Skin of body (tissue), 2 donors: ENCODE results near the gene AIG1. TPM values are rescaled to one million over a fixed set of nuclear protein-coding genes. Genes with fewer than 3 reads are reported as not detected.

Experiments used
- DNase-seq: peaks from one replicate; lab custom pipeline; 2025; lab: John Stamatoyannopoulos, UW
- total RNA-seq: library from RNA; depleted of rRNA; stranded (reverse); fragments of >200 nt; gene quantifications from one replicate; pipeline ENCODE4 v1.2.3, GENCODE V29; 2014

Gene AIG1
- total RNA-seq, 1 donor from 2014 or later, result 22.8 TPM

DNA sequence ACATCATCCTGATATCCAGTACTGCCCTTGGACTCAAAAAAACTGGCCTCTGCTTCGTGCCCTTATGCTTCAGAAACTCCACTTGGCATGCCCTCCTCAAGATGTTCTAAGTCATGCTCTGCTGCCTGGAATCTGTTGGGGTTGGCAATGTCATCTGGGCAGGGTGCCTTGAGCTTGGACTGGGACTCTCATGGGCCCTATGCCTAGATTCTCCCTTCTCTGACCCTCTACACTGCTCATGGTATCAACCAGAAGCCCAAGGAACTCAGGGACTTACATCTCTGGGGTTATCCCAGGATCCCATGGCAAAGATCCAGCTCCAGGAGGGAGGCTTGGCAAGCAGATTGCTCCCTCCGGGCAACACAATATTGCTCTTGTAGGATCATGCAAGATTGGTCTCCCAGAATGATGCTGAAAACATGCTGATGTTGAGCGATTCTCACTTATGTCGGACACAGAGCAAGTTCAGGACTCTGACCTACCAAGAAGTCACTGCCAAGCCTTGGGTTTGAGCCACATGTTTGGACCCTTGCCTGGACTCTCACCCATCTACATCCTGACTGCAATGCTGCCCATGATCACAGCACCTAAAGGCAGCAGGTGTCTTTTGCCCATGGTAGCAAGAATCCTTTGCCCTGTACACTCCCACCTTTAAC lies 301.0 kb downstream of the AIG1 start:
- DNase-seq, result no peak

DNA sequence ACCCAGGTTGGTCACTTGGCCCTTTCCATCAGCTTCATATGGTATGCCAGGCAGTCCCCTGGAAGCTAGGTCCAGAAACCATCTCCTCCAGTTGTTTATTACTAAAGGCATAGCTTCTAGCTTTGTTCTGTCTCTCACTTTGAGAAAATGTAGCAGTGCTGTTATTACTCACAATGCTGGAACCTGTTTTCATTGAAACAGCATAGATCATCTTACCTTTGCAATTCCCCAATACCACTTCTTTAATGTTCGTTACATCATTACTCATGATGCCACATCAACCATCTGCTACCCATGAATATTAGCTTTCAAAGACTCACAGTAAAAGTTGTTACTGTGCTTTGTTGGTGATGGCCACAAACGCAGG lies 301.5 kb downstream of the AIG1 start:
- DNase-seq, result no peak

DNA sequence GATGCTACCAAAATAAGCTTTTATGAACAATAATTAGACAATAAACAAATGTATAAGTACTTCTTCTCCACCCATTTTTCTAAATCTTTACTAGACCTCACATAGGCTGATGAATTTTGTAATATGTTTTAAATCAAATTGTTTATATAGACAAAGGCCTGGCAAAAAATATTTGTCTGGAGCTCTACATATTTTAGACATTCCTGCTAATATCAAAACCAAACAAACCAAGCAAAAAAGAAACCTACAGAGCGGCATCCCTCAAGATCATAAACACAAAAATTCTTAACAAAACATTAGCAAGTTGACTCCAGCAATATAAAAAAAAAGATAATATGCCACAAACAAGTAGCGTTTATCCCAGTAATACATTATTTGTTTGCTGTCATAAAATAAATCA lies 302.6 kb downstream of the AIG1 start:
- no peak for DNase-seq

DNA sequence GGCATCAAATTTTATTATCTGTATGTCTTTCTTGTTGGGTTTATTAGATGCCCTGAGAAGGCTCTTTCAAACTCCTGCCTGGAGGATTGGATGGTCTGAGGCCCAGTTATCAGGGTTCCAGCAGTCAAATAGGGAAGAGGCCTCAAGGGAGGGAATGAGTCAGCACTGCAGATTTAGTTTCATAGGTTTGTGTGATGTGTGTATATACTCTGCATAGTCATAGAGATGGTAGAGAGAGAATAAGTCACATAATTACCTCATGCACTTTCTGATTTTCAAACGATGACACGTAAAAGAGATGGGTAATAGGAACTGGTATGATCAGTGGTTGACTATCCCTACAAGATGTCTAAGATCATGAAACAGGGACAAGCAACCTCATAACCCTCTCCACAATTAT lies 307.7 kb downstream of the AIG1 start:
- DNase-seq, result no peak

DNA sequence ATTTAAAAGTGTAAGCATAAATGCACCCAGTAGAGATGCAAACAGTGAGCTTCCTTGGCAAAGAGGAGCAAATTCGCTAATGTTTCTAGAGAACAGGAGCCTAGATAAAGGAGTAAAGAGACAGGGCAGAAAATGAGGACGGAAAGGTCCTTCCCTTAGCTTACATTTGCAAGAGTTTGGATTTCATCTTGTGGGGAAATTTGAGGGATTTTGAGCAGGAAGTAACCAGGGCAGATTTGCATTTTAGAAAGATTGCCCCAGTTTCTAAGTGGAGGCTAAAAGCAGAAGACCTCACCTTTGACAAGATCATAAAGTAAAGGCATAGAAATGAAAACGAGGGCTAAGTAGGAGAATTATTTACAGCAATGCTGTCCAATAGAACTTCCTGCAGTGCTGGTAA lies 309.3 kb downstream of the AIG1 start:
- DNase-seq, result no peak

DNA sequence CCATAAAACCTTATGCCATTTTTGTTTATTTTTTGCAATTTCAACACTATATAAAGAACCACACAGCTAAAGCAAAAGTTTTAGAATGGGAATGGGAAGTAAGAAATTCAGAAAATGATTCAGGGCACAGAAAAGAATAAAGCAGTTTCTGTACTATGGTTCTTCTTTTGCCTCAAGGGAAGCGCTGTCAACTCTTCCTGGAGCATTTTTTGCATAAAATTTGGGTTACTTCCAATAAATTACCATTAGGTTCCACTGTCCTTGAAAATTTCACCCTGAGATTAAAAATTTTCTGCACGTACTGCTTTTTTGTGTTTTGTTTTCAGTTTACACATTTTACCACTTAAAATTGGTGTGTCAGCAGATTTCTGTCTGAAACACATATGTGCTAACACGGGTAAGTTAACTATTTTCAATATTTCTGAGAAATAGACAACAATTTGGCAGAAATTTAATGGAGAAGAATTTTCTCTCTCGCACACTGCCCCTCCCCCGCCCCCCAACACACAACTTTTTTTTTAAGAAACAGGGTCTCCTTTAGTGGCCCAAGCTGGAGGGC lies 310.2 kb downstream of the AIG1 start:
- no peak for DNase-seq

DNA sequence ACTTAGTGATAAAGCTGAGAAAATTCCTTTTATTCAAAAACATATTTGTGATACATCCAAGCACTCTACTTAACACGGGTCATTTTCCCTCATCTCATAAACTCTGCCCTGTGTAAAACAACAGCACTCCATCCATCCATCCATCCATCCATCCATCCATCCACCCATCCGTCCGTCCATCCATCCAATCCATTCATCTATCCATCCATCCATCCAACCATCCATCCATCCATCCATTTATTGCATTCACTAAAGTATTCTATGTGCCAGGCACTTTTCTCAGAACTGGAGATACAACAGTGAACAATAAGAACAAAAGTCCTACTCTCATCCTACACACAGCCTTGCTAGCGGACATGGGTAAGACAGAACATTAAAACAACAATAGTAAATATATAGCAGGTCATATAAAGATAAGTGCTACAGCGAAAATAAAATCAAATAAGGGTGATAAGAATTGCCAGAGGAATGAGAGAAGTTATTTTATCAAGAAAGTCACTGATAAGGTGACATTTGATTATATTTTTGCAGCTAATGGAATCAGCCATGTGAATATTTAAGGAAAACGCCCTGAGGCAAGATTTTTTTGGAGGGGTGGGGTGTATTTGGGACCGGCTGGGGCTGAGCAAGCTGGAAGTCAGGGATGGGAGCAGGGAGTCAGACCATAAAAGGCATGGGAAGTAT lies 311.7 kb downstream of the AIG1 start:
- no peak for DNase-seq

DNA sequence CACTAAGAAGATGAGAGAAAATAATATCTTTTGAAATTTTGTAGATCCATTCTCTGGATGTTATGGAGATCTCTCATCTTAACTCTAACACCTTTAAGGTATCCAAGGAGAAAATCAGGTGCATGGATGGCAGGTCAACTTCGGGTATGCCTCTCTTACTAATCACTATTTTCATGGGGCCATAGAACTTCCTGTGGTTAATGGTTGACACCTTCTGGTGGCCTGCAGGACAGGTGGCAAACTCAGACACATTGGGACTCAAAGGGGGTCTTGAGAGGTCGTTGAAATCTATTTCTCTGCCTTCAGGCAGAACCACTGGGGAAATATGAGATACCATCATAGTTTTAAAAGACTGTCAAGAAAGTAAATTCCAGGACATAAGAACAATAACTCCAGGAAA lies 313.3 kb downstream of the AIG1 start:
- DNase-seq, result no peak

DNA sequence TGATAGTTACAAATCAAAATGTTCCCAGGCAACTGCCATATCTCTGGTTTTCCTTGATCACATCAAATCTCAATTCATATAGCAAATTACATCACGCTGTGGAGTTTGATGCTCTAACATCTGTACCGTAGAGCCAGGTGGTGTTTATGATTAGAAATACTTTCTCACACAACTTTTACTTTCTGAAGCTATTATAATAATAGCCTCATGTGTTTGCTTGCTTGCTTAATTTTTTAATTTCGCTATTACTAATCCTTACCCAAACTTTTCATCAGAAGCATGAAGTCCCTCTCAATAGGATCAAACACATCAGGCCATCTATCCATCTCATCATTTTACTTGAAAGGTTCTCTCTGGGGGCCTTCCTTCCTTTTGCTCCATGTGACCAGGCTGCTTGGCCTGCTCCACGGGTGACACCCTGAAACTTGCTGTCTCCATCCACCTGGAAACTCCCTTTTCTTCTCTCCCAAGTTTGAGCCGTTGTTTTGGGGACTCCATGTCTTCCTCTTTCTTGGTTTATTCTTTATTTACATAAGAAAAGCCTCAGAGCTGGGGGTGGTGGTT lies 314.4 kb downstream of the AIG1 start:
- DNase-seq, result no peak

DNA sequence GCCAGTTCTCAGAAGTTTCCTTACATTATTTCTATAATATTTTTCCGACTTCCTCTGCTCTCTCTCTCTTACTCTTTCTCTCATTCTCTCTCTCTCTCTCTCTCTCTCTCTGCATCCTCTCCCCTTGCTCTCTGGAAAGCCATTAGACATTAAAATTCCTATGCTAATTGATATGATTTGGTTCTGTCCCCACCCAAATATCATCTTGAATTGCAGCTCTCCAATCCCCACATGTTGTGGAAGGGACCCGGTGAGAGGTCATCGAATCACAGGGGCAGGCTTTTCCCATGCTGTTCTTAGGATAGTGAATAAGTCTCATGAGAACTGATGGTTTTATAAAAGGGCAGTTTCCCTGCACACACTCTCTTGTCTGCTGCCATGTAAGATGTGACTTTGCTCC lies 315.7 kb downstream of the AIG1 start:
- no peak for DNase-seq

DNA sequence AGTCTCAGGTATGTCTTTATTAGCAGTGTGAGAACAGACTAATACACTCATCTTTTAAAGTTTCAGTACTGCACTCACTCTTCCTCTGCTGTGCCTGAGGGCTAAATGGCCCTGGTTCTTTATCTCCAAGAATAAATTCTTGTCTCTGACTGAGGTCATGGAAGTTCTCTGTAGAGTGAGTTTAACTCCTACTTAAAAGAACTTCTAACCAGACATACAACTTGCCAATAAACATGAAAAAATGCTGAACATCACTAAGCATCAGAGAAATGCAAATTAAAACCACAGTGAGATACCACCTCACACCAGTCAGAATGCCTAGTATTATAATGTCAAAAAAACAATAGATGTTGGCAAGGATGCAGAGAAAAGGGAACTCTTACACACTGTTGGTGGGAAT lies 316.2 kb downstream of the AIG1 start:
- no peak for DNase-seq

DNA sequence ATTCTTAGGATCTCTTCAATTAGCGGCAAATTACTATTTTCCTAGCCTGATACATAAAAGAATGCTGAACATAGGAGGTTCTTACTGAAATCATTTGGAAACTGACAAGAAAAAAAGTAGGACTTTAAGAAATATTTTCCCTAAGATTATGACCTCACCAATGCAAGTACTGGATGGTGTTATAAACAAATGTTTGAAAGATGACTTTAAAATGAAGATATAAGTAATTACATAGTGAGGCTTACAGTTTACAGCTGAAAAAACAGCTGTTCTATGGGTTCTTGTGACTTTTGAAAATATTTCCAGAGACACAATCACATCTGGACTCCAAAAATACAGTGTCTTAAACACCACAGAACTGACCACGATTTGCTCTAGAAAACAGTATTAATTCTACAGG lies 324.9 kb downstream of the AIG1 start:
- no peak for DNase-seq

DNA sequence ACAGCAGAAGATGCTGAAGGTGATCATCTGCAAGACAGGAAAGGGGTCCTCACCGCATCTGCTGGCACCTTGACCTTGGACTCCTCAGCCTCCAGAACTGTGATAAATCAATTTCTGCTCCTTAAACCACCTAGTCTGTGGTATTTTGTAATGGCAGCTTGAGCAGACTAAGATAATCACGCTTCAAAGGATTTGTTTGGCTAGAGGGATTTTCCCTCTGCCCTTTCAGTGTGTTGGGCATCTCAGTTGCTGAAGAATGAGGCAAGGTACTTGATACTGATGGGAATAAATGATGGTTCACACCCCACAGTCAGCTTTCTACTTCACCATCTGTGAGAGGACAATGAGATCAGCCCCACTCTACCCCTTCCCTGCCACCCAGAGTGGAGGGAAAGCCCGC lies 329.6 kb downstream of the AIG1 start:
- DNase-seq, result no peak

Other genes starting within 250 kb of the AIG1 start
- 18.7 TPM for gene HIVEP2, start 115.7 kb upstream of the AIG1 start, total RNA-seq